Hematopoietic multipotent progenitor cell (in vitro differentiated cells): ENCODE measurements around the gene THAP4. TPM values are rescaled to one million over a fixed set of nuclear protein-coding genes. Genes with fewer than 3 reads are reported as not detected.

Experiments used
- DNase-seq, 3 donors: peaks; one replicate each; pipeline ENCODE4 v3.0.0-alpha.2; 2011 to 2015; ENCODE audit warnings: low read depth in 2 of 3, low spot score in 2 of 3
- total RNA-seq: library from RNA; depleted of rRNA; stranded (reverse); fragments of >200 nt; gene quantifications from one replicate; pipeline ENCODE4 v1.2.3, GENCODE V29; 2012

THAP4 gene
- total RNA-seq, 1 donor, result 49.8 TPM

GRCh38 chr2:241640165-241640795, 3.3 kb upstream of the THAP4 start:
- DNase-seq, result no peak

- DNase-seq, result no peak
Observed at GRCh38 chr2:241639385-241639784, 2.4 kb upstream of the THAP4 start.

GRCh38 chr2:241638940-241639339, 2.0 kb upstream of the THAP4 start:
- no peak for DNase-seq

- peak in 2 of 3 donors; percentile 44 to 71 for DNase-seq
Observed at GRCh38 chr2:241637795-241638660, 1.1 kb upstream of the THAP4 start.

- peak; percentile 16 to 22 (median 18) for DNase-seq
Observed at GRCh38 chr2:241636182-241637017, 558 bp downstream of the THAP4 start.

- no peak for DNase-seq
Observed at GRCh38 chr2:241635756-241636155, 1.2 kb downstream of the THAP4 start.

- DNase-seq, result no peak
Observed at GRCh38 chr2:241633561-241633960, 3.4 kb downstream of the THAP4 start.

- no peak for DNase-seq
Observed at GRCh38 chr2:241632478-241633325, 4.3 kb downstream of the THAP4 start.

GRCh38 chr2:241629762-241630435, 7.1 kb downstream of the THAP4 start:
- no peak for DNase-seq

- DNase-seq, result no peak
Observed at GRCh38 chr2:241627675-241628074, 9.3 kb downstream of the THAP4 start.

GRCh38 chr2:241620419-241620769, 16.6 kb downstream of the THAP4 start:
- DNase-seq, result peak in 1 of 3 donors; percentile 18

GRCh38 chr2:241619597-241620418, 17.1 kb downstream of the THAP4 start:
- DNase-seq, result no peak

GRCh38 chr2:241618829-241619228, 18.1 kb downstream of the THAP4 start:
- DNase-seq, result no peak

GRCh38 chr2:241618296-241618805, 18.6 kb downstream of the THAP4 start:
- no peak for DNase-seq

- DNase-seq, result peak in 2 of 3 donors; percentile 41 to 57
Observed at GRCh38 chr2:241617431-241618154, 19.4 kb downstream of the THAP4 start.

- DNase-seq, result no peak
Observed at GRCh38 chr2:241616168-241617125, 20.5 kb downstream of the THAP4 start.

- DNase-seq, result no peak
Observed at GRCh38 chr2:241615522-241616052, 21.4 kb downstream of the THAP4 start.
